IMR-90 (cell line): ENCODE data around the gene FKBP4. TPM values are rescaled to one million over a fixed set of nuclear protein-coding genes. Genes with fewer than 3 reads are reported as not detected.

Experiments
- ATAC-seq: fragments of 200-7000 bp; cut with Tn5 transposase; 2 replicates; pipeline ENCODE4 v1.9.1; 2020; ENCODE audit warnings: low read depth, mild to moderate bottlenecking, moderate library complexity
- BruUV-seq: library from RNA; stranded (reverse); fragments of 400-500 nt; replicated peaks from 2 replicates; lab custom pipeline; 2021; lab: Mats Ljungman, UMichigan
- CTCF ChIA-PET: fragments of 300-600 bp; formaldehyde crosslinking; extraction: SDS; loops from one replicate; lab custom pipeline; 2021; ENCODE audit warnings: antibody characterized with exemption; lab: Yijun Ruan, JAX
- POLR2A ChIA-PET: fragments of 300-600 bp; sonication (Branson Sonifier 250); formaldehyde crosslinking; loops from one replicate; lab custom pipeline; 2022; ENCODE audit warnings: antibody characterized with exemption; ENCODE audit not compliant: unreplicated experiment; lab: Charles Lee
- DNase-seq: peaks from one replicate; pipeline ENCODE4 v3.0.0; 2013
- H2AFZ ChIP-seq: replicated peaks from 2 replicates; pipeline ENCODE3; 2013; ENCODE audit warnings: low read length, mild to moderate bottlenecking; ENCODE audit not compliant: poor library complexity
- H2AK5ac ChIP-seq: 2 replicates; pipeline ENCODE4 v1.6.1; 2013; ENCODE audit warnings: low read depth, low read length, inconsistent platforms
- H2AK9ac ChIP-seq: replicated peaks from 2 replicates; pipeline ENCODE3; 2013; ENCODE audit warnings: mild to moderate bottlenecking, low read depth, low read length, moderate library complexity; ENCODE audit not compliant: poor library complexity
- H2BK120ac ChIP-seq: 2 replicates; pipeline ENCODE4 v1.6.1; 2013; ENCODE audit warnings: low read depth, low read length, inconsistent platforms
- H2BK15ac ChIP-seq: 3 replicates; pipeline ENCODE4 v1.6.1; 2013; ENCODE audit warnings: low read depth, low read length, inconsistent platforms
- H2BK20ac ChIP-seq: 2 replicates; pipeline ENCODE4 v1.6.1; 2013; ENCODE audit warnings: low read depth, mild to moderate bottlenecking, inconsistent platforms, low read length, moderate library complexity
- H2BK5ac ChIP-seq: 2 replicates; pipeline ENCODE4 v1.6.1; 2013; ENCODE audit warnings: mild to moderate bottlenecking, low read depth, low read length, inconsistent platforms; ENCODE audit not compliant: poor library complexity, severe bottlenecking
- H3K14ac ChIP-seq: replicated peaks from 2 replicates; pipeline ENCODE4 v1.6.1; 2013; ENCODE audit warnings: low read depth, low read length, inconsistent platforms
- H3K18ac ChIP-seq: 2 replicates; pipeline ENCODE4 v1.6.1; 2013; ENCODE audit warnings: low read depth, low read length, control low read depth
- H3K23ac ChIP-seq: 2 replicates; pipeline ENCODE4 v1.6.1; 2013; ENCODE audit warnings: low read depth, low read length, inconsistent platforms
- H3K27ac ChIP-seq: 2 replicates; pipeline ENCODE4 v1.5.1; 2013; ENCODE audit warnings: mild to moderate bottlenecking, control low read depth, low read length; ENCODE audit not compliant: insufficient read depth
- H3K27me3 ChIP-seq: 2 replicates; pipeline ENCODE4 v1.6.1; 2013; ENCODE audit warnings: low read length; ENCODE audit not compliant: control insufficient read depth, insufficient read depth
- H3K36me3 ChIP-seq: 2 replicates; pipeline ENCODE4 v1.6.1; 2013; ENCODE audit warnings: low read length, mixed read lengths; ENCODE audit not compliant: control insufficient read depth, insufficient read depth
- H3K4ac ChIP-seq: 2 replicates; pipeline ENCODE4 v1.6.1; 2013; ENCODE audit warnings: low read depth, low read length, inconsistent platforms
- H3K4me1 ChIP-seq: 2 replicates; pipeline ENCODE4 v1.6.1; 2013; ENCODE audit warnings: low read length, mixed read lengths; ENCODE audit not compliant: control insufficient read depth, insufficient read depth
- H3K4me2 ChIP-seq: 2 replicates; pipeline ENCODE4 v1.6.1; 2013; ENCODE audit warnings: low read depth, mild to moderate bottlenecking, control low read depth, low read length, moderate library complexity
- H3K4me3 ChIP-seq: 2 replicates; pipeline ENCODE4 v1.5.1; 2013; ENCODE audit warnings: low read depth, mild to moderate bottlenecking, control low read depth, low read length, moderate library complexity; ENCODE audit not compliant: insufficient read depth
- H3K56ac ChIP-seq: 2 replicates; pipeline ENCODE4 v1.6.1; 2013; ENCODE audit warnings: low read length, inconsistent platforms; ENCODE audit not compliant: insufficient read depth; ENCODE audit errors: extremely low read depth
- H3K79me1 ChIP-seq, 2 experiments: 2 replicates each; pipeline ENCODE4 v1.6.1; 2013; ENCODE audit warnings: low read length in 2 of 2, inconsistent platforms in 1 of 2, low read depth in 1 of 2
- H3K9ac ChIP-seq: 2 replicates; pipeline ENCODE4 v1.6.1; 2013; ENCODE audit warnings: low read depth, low read length, control low read depth
- H3K9me1 ChIP-seq: 2 replicates; pipeline ENCODE4 v1.6.1; 2013; ENCODE audit warnings: low read length, inconsistent platforms; ENCODE audit not compliant: insufficient read depth
- H3K9me3 ChIP-seq: 2 replicates; pipeline ENCODE4 v1.6.1; 2013; ENCODE audit warnings: low read length; ENCODE audit not compliant: control insufficient read depth, insufficient read depth
- H4K20me1 ChIP-seq: 2 replicates; pipeline ENCODE4 v1.6.1; 2013; ENCODE audit warnings: low read length, inconsistent platforms; ENCODE audit not compliant: insufficient read depth
- H4K5ac ChIP-seq: 2 replicates; pipeline ENCODE4 v1.6.1; 2013; ENCODE audit warnings: mild to moderate bottlenecking, low read depth, low read length, control low read depth
- H4K8ac ChIP-seq, 2 experiments: 2 replicates each; pipeline ENCODE4 v1.6.1; 2013; ENCODE audit warnings: low read depth in 2 of 2, low read length in 2 of 2, control low read depth in 1 of 2, inconsistent platforms in 1 of 2
- H4K91ac ChIP-seq: 2 replicates; pipeline ENCODE4 v1.6.1; 2013; ENCODE audit warnings: low read depth, low read length, inconsistent platforms; ENCODE audit not compliant: insufficient read depth
- MXI1 ChIP-seq: IDR thresholded peaks from 2 replicates; pipeline ENCODE4 v1.6.1; 2012; ENCODE audit warnings: low read depth, mild to moderate bottlenecking, low read length, moderate library complexity, borderline replicate concordance
- WGBS, 2 experiments: methylation state at CpG; one replicate each; pipeline versions ENCODE4 v1.1.5 to v1.1.7; 2013; ENCODE audit warnings: missing lambda C conversion rate in 2 of 2; ENCODE audit not compliant: insufficient read length in 1 of 2; ENCODE audit errors: extremely low coverage in 2 of 2; 5-methylcytosine and 5-hydroxymethylcytosine counted together
- dilution Hi-C: fragments of 300-500 bp; cut with HindIII; formaldehyde crosslinking; loops from one replicate; pipeline ENCODE4 v1.14.3; 2018; ENCODE audit warnings: low sequenced_read_pairs; ENCODE audit not compliant: unreplicated experiment
- in situ Hi-C: fragments of 300-500 bp; cut with MboI; formaldehyde crosslinking; loops from 3 replicates; pipeline ENCODE4 v1.14.3; 2019; ENCODE audit warnings: low sequenced_read_pairs, inconsistent platforms, mixed read lengths
- intact Hi-C: fragments of 100-400 bp; cut with micrococcal nuclease; formaldehyde crosslinking; loops from 2 replicates; pipeline ENCODE4 v1.10.0; 2022
- polyA plus RNA-seq, 3 experiments: library from polyadenylated mRNA; depleted of rRNA; stranded (reverse); fragments of >200 nt; gene quantifications; 2 replicates each; pipeline ENCODE4 v1.2.3, GENCODE V29; 2012; ENCODE audit warnings: low replicate concordance in 1 of 3
- total RNA-seq: library from RNA; depleted of rRNA; stranded (reverse); fragments of >200 nt; gene quantifications from 2 replicates; pipeline ENCODE4 v1.2.3, GENCODE V29; 2012

The FKBP4 gene
- total and polyA plus RNA-seq, 2 of the 4 experiments (the other 2 are of a cell fraction): 35.7 to 36.0 TPM

- Histone ChIP-seq H3K9me3 (no peaks in the 10 kb centered on the region), H3K36me3 (peaks cover 5% of the 10 kb centered on the region), H2BK20ac (no peak overlapping the region), H2BK15ac (no peak overlapping the region), H4K91ac (no peak overlapping the region), H3K56ac (no peak overlapping the region), H3K4me2 (no peak overlapping the region), H2BK120ac (no peak overlapping the region), H4K20me1 (peaks cover 10% of the 10 kb centered on the region; the same call in 1 of the 2 replicates), H3K4me3 (no peak overlapping the region), H3K4me1 (peaks cover 13% of the 10 kb centered on the region), H4K5ac (no peak overlapping the region), H3K23ac (no peak overlapping the region), H2AFZ (no peak overlapping the region), H4K8ac (no peak overlapping the region), H3K27me3 (no peaks in the 10 kb centered on the region), H3K27ac (no peak overlapping the region), H3K9me1 (0 out of 2 replicates have a peak, but pooled peaks cover 13% of the 10 kb centered on the region), H3K14ac (no peak overlapping the region), H2AK9ac (no peak overlapping the region), H3K9ac (no peak overlapping the region), H3K4ac (no peak overlapping the region), H2BK5ac (no peak overlapping the region), H3K79me1 (peaks cover 0 to 7% of the 10 kb centered on the region in 2 experiments; a peak in 3 of 4 replicates), H2AK5ac (no peak overlapping the region), H3K18ac (no peak overlapping the region)
- BruUV-seq: no TSS peak
- ChIA-PET POLR2A (no interaction called here), CTCF (no interaction called here)
- no peak for TF ChIP-seq MXI1
- intact Hi-C loops: no loop called here
- 100% methylated on average over 2 of the region's 6 CpGs; no CpG with 5 or more reads in 1 of the 2 experiments for WGBS, 2 experiments
- dilution Hi-C loops: no loop called here
- in situ Hi-C loops: no loop called here
- DNase-seq (no peak), ATAC-seq (no peak)
Measured at GRCh38 chr12:2806700-2807099, 11.9 kb downstream of the FKBP4 start.
